ENCODE data around the gene ADAMTS19.

ADAMTS19 gene

DNA sequence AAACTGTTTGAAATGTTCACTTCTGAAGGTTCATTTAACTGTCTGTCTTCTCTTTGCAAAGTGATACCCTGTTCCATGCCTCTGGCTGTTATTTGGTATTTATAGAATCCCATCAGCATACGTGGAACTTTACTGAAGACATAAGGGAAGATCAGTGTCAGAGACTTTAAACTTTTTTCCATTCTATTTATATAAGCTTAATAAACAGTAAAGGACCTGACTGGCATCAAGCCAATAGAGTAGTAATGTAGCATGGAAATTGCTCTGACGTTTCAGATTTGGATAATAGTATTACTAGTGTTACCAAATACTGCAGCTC is 192.9 kb downstream of the ADAMTS19 start:
- no peak for TF ChIP-seq TOX (CRISPR knock-in tag; IDR thresholded peaks at IDR 0.05; ENCODE audit: borderline replicate concordance)
- no peak for TF ChIP-seq ZNF70 (CRISPR knock-in tag; IDR thresholded peaks at IDR 0.05)
- no peak for TF ChIP-seq PPARA (CRISPR knock-in tag; IDR thresholded peaks at IDR 0.05; ENCODE audit: borderline replicate concordance)
- ATAC-seq, result no peak

DNA sequence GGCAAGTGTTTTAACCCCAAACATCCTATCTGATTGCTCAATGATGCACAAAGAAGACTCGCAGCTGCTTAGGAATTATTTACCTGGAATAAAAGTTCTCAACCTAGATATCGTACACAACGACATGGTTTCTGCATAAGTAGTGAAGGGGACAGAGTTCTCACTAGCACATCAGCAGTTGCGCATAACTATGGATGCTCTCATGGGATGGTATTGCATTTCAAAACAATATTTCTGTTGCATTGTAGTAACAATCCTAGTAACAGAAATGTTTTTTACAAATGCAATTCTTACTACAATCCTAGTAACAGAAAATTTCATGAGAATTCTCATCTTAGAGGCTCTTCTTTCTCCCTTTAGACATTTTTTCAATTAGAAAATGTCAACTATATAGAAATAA is 193.3 kb downstream of the ADAMTS19 start:
- no peak for TF ChIP-seq ZNF565 (CRISPR knock-in tag; conservative IDR thresholded peaks at IDR 0.05; ENCODE audit: low read depth)
- no peak for ATAC-seq

DNA sequence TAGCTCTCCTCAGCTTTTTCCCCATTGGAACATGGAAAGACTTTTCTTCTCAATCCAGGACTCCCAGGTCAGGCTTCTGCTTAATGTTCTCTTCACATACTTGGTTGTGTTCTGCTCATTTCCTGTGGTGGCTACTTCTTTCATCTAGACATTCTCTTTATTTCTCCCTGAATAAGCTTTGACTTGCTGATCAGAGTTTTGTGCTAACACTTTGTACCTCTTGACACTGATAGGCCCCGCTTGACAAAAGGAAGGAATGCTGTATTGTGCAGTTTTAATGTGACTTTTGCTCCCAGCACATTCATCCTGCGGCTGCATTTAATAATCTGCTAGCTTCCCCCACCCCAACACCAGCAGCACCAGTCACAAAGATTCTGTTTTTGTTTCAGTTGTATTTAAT is 196.9 kb downstream of the ADAMTS19 start:
- no peak for ATAC-seq
- TF ChIP-seq, protein P1, sequence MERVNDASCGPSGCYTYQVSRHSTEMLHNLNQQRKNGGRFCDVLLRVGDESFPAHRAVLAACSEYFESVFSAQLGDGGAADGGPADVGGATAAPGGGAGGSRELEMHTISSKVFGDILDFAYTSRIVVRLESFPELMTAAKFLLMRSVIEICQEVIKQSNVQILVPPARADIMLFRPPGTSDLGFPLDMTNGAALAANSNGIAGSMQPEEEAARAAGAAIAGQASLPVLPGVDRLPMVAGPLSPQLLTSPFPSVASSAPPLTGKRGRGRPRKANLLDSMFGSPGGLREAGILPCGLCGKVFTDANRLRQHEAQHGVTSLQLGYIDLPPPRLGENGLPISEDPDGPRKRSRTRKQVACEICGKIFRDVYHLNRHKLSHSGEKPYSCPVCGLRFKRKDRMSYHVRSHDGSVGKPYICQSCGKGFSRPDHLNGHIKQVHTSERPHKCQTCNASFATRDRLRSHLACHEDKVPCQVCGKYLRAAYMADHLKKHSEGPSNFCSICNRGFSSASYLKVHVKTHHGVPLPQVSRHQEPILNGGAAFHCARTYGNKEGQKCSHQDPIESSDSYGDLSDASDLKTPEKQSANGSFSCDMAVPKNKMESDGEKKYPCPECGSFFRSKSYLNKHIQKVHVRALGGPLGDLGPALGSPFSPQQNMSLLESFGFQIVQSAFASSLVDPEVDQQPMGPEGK (CRISPR knock-in tag; IDR thresholded peaks at IDR 0.05; ENCODE audit: borderline replicate concordance), result no peak
- no peak for TF ChIP-seq ZFP3 (CRISPR knock-in tag; IDR thresholded peaks at IDR 0.05)
- TF ChIP-seq SNAI2 (CRISPR knock-in tag; IDR thresholded peaks at IDR 0.05), result no peak
- no peak for TF ChIP-seq OSR1 (CRISPR knock-in tag; IDR thresholded peaks at IDR 0.05)
- no peak for TF ChIP-seq TCF4 (CRISPR knock-in tag; IDR thresholded peaks at IDR 0.05; ENCODE audit: borderline replicate concordance)
- TF ChIP-seq RARB (CRISPR knock-in tag; IDR thresholded peaks at IDR 0.05), result no peak
- TF ChIP-seq, protein P2, sequence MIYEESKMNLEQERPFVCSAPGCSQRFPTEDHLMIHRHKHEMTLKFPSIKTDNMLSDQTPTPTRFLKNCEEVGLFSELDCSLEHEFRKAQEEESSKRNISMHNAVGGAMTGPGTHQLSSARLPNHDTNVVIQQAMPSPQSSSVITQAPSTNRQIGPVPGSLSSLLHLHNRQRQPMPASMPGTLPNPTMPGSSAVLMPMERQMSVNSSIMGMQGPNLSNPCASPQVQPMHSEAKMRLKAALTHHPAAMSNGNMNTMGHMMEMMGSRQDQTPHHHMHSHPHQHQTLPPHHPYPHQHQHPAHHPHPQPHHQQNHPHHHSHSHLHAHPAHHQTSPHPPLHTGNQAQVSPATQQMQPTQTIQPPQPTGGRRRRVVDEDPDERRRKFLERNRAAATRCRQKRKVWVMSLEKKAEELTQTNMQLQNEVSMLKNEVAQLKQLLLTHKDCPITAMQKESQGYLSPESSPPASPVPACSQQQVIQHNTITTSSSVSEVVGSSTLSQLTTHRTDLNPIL (CRISPR knock-in tag; IDR thresholded peaks at IDR 0.05; ENCODE audit: low read depth), result no peak
- TF ChIP-seq ISL1 (CRISPR knock-in tag; IDR thresholded peaks at IDR 0.05), result no peak
- TF ChIP-seq ZNF8 (CRISPR knock-in tag; IDR thresholded peaks at IDR 0.05), result no peak
- TF ChIP-seq TOX (CRISPR knock-in tag; IDR thresholded peaks at IDR 0.05; ENCODE audit: borderline replicate concordance), result no peak
- TF ChIP-seq ZNF565 (CRISPR knock-in tag; conservative IDR thresholded peaks at IDR 0.05; ENCODE audit: low read depth), result no peak
- TF ChIP-seq GLIS3 (CRISPR knock-in tag; IDR thresholded peaks at IDR 0.05), result no peak
- no peak for TF ChIP-seq ARNTL (CRISPR knock-in tag; IDR thresholded peaks at IDR 0.05; ENCODE audit: borderline replicate concordance, low read depth)
- TF ChIP-seq ZC3H10 (CRISPR knock-in tag; IDR thresholded peaks at IDR 0.05), result no peak
- TF ChIP-seq CSDC2 (CRISPR knock-in tag; IDR thresholded peaks at IDR 0.05), result no peak
- TF ChIP-seq ZFP30 (CRISPR knock-in tag; IDR thresholded peaks at IDR 0.05), result no peak
- TF ChIP-seq ESRRG (CRISPR knock-in tag; IDR thresholded peaks at IDR 0.05), result no peak
- TF ChIP-seq, protein P3, sequence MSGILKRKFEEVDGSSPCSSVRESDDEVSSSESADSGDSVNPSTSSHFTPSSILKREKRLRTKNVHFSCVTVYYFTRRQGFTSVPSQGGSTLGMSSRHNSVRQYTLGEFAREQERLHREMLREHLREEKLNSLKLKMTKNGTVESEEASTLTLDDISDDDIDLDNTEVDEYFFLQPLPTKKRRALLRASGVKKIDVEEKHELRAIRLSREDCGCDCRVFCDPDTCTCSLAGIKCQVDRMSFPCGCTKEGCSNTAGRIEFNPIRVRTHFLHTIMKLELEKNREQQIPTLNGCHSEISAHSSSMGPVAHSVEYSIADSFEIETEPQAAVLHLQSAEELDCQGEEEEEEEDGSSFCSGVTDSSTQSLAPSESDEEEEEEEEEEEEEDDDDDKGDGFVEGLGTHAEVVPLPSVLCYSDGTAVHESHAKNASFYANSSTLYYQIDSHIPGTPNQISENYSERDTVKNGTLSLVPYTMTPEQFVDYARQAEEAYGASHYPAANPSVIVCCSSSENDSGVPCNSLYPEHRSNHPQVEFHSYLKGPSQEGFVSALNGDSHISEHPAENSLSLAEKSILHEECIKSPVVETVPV (CRISPR knock-in tag; IDR thresholded peaks at IDR 0.05), result no peak

DNA sequence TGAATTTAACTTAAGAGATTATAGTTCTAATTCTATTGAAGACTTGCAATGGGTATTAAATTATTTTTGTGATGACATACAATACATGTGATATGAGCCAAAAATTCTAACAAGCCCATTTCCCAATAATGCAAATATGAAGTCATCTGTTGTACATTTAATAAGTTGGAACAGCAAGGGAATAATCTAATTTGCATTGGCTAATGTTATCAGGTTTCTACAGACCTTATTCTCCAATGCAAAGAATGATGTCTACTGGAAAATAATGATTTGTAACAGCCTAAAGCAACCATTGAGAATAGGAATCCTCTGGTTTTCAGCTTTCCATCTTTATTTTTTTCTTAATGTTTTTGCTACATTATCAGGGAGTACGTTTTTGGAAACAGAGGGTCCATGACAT is 198.7 kb downstream of the ADAMTS19 start:
- no peak for TF ChIP-seq RARB (CRISPR knock-in tag; IDR thresholded peaks at IDR 0.05)
- TF ChIP-seq ZNF565 (CRISPR knock-in tag; conservative IDR thresholded peaks at IDR 0.05; ENCODE audit: low read depth), result no peak
- TF ChIP-seq ARNTL (CRISPR knock-in tag; IDR thresholded peaks at IDR 0.05; ENCODE audit: borderline replicate concordance, low read depth), result no peak
- no peak for TF ChIP-seq TCF4 (CRISPR knock-in tag; IDR thresholded peaks at IDR 0.05; ENCODE audit: borderline replicate concordance)
- TF ChIP-seq, protein P3 (CRISPR knock-in tag; IDR thresholded peaks at IDR 0.05), result no peak
- TF ChIP-seq SNAI2 (CRISPR knock-in tag; IDR thresholded peaks at IDR 0.05), result no peak
- TF ChIP-seq GLIS3 (CRISPR knock-in tag; IDR thresholded peaks at IDR 0.05), result no peak
- TF ChIP-seq, protein P1 (CRISPR knock-in tag; IDR thresholded peaks at IDR 0.05; ENCODE audit: borderline replicate concordance), result no peak
- TF ChIP-seq, protein P4, sequence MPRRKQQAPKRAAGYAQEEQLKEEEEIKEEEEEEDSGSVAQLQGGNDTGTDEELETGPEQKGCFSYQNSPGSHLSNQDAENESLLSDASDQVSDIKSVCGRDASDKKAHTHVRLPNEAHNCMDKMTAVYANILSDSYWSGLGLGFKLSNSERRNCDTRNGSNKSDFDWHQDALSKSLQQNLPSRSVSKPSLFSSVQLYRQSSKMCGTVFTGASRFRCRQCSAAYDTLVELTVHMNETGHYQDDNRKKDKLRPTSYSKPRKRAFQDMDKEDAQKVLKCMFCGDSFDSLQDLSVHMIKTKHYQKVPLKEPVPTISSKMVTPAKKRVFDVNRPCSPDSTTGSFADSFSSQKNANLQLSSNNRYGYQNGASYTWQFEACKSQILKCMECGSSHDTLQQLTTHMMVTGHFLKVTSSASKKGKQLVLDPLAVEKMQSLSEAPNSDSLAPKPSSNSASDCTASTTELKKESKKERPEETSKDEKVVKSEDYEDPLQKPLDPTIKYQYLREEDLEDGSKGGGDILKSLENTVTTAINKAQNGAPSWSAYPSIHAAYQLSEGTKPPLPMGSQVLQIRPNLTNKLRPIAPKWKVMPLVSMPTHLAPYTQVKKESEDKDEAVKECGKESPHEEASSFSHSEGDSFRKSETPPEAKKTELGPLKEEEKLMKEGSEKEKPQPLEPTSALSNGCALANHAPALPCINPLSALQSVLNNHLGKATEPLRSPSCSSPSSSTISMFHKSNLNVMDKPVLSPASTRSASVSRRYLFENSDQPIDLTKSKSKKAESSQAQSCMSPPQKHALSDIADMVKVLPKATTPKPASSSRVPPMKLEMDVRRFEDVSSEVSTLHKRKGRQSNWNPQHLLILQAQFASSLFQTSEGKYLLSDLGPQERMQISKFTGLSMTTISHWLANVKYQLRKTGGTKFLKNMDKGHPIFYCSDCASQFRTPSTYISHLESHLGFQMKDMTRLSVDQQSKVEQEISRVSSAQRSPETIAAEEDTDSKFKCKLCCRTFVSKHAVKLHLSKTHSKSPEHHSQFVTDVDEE (CRISPR knock-in tag; IDR thresholded peaks at IDR 0.05), result no peak
- TF ChIP-seq ZNF70 (CRISPR knock-in tag; IDR thresholded peaks at IDR 0.05), result no peak
- no peak for TF ChIP-seq ZC3H10 (CRISPR knock-in tag; IDR thresholded peaks at IDR 0.05)
- no peak for TF ChIP-seq ZFP3 (CRISPR knock-in tag; IDR thresholded peaks at IDR 0.05)
- TF ChIP-seq CSDC2 (CRISPR knock-in tag; IDR thresholded peaks at IDR 0.05), result no peak
- no peak for TF ChIP-seq TOX (CRISPR knock-in tag; IDR thresholded peaks at IDR 0.05; ENCODE audit: borderline replicate concordance)
- no peak for TF ChIP-seq ZNF8 (CRISPR knock-in tag; IDR thresholded peaks at IDR 0.05)
- TF ChIP-seq, protein P5, sequence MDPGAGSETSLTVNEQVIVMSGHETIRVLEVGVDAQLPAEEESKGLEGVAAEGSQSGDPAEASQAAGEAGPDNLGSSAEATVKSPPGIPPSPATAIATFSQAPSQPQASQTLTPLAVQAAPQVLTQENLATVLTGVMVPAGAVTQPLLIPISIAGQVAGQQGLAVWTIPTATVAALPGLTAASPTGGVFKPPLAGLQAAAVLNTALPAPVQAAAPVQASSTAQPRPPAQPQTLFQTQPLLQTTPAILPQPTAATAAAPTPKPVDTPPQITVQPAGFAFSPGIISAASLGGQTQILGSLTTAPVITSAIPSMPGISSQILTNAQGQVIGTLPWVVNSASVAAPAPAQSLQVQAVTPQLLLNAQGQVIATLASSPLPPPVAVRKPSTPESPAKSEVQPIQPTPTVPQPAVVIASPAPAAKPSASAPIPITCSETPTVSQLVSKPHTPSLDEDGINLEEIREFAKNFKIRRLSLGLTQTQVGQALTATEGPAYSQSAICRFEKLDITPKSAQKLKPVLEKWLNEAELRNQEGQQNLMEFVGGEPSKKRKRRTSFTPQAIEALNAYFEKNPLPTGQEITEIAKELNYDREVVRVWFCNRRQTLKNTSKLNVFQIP (CRISPR knock-in tag; IDR thresholded peaks at IDR 0.05; ENCODE audit: borderline replicate concordance, low read depth), result no peak
- no peak for TF ChIP-seq BACH2 (CRISPR knock-in tag; IDR thresholded peaks at IDR 0.05; ENCODE audit: borderline replicate concordance)
- no peak for TF ChIP-seq OSR1 (CRISPR knock-in tag; IDR thresholded peaks at IDR 0.05)
- no peak for TF ChIP-seq ZFP30 (CRISPR knock-in tag; IDR thresholded peaks at IDR 0.05)
- no peak for TF ChIP-seq ESRRG (CRISPR knock-in tag; IDR thresholded peaks at IDR 0.05)
- no peak for ATAC-seq

Data from SK-N-SH treated with all-trans-retinoic acid at 6 μM for 48 hours (cell line).